T47D (cell line): ENCODE measurements around the gene DISC1.

Experiments used
- DNase-seq, 2 experiments: peaks; one replicate each; pipeline versions ENCODE4 v3.0.0 to v3.0.0-alpha.2; 2011 to 2012; ENCODE audit warnings: low read depth in 1 of 2, low spot score in 1 of 2
- JUND ChIP-seq: IDR thresholded peaks from 2 replicates; pipeline ENCODE4 v1.6.1; 2012; ENCODE audit warnings: low read depth
- in situ Hi-C: cut with HindIII; loops from 2 replicates; pipeline ENCODE4 v1.10.0; 2016; ENCODE audit warnings: low sequenced_read_pairs, low pct_unique_long_range_greater_than_20kb

DISC1 gene

GRCh38 chr1:231926933-231927332 lies 300.3 kb downstream of the DISC1 start:
- TF ChIP-seq JUND = no peak
- DNase-seq = no peak
- in situ Hi-C loops = no loop called here

- in situ Hi-C loops = no loop called here
- TF ChIP-seq JUND = no peak
- no peak for DNase-seq
Observed at GRCh38 chr1:231927431-231927830, 300.8 kb downstream of the DISC1 start.

DNA sequence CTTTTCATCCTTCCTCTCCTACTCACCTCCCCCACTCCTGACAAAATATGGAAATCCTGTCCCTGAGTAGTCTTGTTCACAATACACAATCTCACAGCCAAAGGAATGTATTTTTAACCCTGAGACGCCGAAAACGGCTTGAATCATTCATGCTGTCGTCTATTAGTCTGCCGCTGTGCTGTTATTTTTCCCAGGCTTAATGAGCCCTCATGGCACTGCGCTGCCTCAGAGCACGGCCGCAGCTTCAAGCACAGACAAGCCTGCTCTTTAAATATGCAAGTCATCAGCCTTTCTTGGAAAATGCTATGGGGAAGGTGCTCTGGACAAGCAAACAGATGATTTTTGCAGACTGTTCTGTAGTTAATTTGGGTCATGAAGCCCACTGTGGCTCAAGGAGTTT lies 302.7 kb downstream of the DISC1 start:
- no peak for TF ChIP-seq JUND
- DNase-seq = no peak
- in situ Hi-C loops = no loop called here

- no peak for TF ChIP-seq JUND
- in situ Hi-C loops = no loop called here
- DNase-seq = no peak
Observed at GRCh38 chr1:231930257-231930947, 303.8 kb downstream of the DISC1 start.

- in situ Hi-C loops = no loop called here
- no peak for TF ChIP-seq JUND
- no peak for DNase-seq
Observed at GRCh38 chr1:231931146-231931545, 304.6 kb downstream of the DISC1 start.

DNA sequence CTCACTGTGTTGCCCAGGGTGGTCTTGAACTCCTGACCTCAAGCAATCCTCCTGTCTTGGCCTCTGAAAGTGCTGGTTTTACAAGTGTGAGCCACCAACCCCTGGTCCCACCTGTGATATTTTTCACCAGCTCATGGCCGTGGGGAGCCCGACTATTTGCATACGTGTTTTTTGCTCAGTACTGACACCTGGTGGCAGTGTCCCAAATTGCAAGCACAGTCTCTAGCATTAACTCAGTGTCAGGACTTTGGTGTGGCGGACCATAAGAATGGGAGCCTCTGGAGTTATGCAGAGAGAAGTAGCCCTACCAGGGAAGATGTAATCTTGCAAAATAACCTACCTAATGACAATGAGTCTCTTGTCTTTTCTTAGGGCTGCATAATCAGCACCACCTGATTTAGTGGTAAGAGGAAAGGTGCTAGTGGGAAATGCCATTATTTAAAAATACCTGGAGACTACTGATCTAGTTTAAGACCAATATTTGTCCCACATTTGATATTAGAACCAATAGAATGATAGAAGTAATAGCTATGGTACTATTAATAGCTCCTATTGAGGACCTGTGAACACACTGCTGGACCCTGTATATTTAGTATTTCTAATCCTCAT lies 305.4 kb downstream of the DISC1 start:
- TF ChIP-seq JUND = no peak
- in situ Hi-C loops = no loop called here
- no peak for DNase-seq

GRCh38 chr1:231933711-231934626 lies 307.4 kb downstream of the DISC1 start:
- no peak for TF ChIP-seq JUND
- DNase-seq = no peak
- in situ Hi-C loops = no loop called here

- TF ChIP-seq JUND = no peak
- DNase-seq = no peak
- in situ Hi-C loops = no loop called here
Observed at GRCh38 chr1:231934797-231935196, 308.2 kb downstream of the DISC1 start.

GRCh38 chr1:231935856-231936255 lies 309.3 kb downstream of the DISC1 start:
- in situ Hi-C loops = no loop called here
- TF ChIP-seq JUND = no peak
- no peak for DNase-seq

DNA sequence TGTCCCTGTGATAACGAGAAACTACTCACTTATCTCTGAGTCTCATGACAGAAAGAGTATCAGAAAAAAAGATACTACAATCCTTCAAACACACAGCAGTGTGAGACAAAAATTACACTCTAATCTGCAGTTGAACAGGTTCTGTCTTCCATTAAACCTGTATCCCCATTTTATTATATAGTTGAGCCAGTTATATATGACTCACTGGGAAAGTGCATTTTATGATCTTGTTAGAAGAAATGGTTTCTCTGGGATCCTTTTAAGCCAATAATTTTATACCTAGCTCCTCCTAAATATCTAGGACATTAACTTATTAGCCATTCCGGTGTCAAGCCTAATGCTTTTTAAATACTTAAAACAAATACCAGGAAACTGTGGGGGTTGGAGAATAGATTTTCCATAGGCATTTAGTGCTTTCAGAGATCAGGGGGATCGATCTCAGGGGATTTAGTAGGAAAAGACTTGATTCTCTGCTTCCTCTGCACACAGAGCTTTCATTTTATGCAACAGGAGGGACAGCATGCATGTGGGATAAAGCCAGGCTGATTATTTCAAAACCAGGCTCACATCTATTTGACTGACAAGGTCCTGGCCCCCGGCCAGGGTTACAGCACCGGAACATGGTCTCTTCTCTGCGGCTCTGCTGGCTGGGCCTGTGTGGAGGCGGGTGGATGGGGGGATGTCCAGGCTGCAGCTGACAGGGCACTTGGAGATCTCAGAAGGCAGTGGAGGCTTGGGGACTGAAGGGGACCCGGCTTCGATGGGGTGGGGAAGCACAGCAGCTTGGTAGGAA lies 310.6 kb downstream of the DISC1 start:
- DNase-seq = no peak
- in situ Hi-C loops = no loop called here
- TF ChIP-seq JUND = no peak

DNA sequence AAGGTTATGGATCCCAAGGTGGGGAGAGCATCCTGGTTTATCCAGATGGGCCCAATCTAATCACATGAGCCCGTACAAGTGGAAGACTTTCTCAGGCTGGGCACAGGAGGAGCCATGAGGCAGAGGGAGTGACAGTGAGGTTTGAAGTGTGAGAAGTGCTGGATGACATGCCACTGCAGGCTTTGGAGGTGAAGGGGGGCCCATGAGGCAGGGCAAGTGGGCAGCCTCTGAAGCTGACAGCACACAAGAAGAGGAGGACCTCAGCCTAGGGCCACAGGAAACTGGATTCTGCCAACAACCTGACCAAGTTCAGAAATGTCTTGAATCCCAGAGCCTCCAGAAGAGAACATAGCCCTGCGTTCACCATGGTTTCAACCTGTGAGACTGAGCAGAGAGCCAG lies 311.6 kb downstream of the DISC1 start:
- no peak for TF ChIP-seq JUND
- in situ Hi-C loops = no loop called here
- no peak for DNase-seq

DNA sequence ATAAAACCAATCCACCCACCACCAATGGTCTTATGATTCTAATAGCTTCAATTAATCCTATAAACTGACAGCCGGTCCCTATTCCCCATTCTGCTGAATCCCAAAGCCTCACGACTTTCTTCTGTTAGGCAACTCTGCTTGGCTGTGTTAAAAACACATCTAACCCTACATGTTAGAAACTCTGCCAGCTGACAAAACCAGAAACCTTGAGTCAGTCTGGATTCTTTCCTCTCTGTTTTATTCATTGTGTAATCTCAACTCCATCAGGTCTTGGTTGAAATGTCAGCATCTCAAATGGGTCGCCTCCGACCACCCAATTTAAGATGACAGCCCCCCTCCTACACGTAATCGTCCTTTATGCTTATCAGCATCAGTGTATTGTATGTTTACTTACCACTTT lies 312.1 kb downstream of the DISC1 start:
- in situ Hi-C loops = no loop called here
- no peak for TF ChIP-seq JUND
- DNase-seq = no peak
